Activated T-cell treated with anti-CD3 and anti-CD28 coated beads, Interleukin-2, amount 50 U/mL, for 72 hours (primary cell): Measurements from ENCODE around the gene KCNE4. TPM values are rescaled to one million over a fixed set of nuclear protein-coding genes. Genes with fewer than 3 reads are reported as not detected.

Source experiments
- ATAC-seq, 2 donors: fragments of 150-1000 bp; cut with Tn5 transposase; replicated peaks in 1 of 2; 2 replicates each; pipeline ENCODE4 v1.10.0; 2021; ENCODE audit warnings: moderate library complexity in 2 of 2, mild to moderate bottlenecking in 1 of 2
- DNase-seq, 2 donors: peaks; one replicate each; pipeline ENCODE4 v3.0.0; 2021 to 2022; ENCODE audit warnings: mixed read lengths in 1 of 2
- H3K27ac Mint-ChIP-seq: one replicate; pipeline ENCODE4 v1.8.0; 2022; ENCODE audit warnings: mild to moderate bottlenecking, moderate library complexity, mixed read lengths
- H3K27me3 Mint-ChIP-seq: one replicate; pipeline ENCODE4 v1.8.0; 2022; ENCODE audit warnings: low read depth, mixed read lengths
- H3K36me3 Mint-ChIP-seq, 2 donors: one replicate each; pipeline ENCODE4 v1.8.0; 2022; ENCODE audit warnings: mixed read lengths in 2 of 2, mild to moderate bottlenecking in 1 of 2; ENCODE audit not compliant: insufficient read depth in 2 of 2
- H3K4me1 Mint-ChIP-seq: one replicate; pipeline ENCODE4 v1.8.0; 2022; ENCODE audit warnings: low read depth, mixed read lengths
- H3K4me3 Mint-ChIP-seq, 2 donors: one replicate each; pipeline ENCODE4 v1.8.0; 2022; ENCODE audit warnings: mild to moderate bottlenecking in 2 of 2, mixed read lengths in 2 of 2, moderate library complexity in 2 of 2
- H3K9me3 Mint-ChIP-seq, 2 donors: one replicate each; pipeline ENCODE4 v1.8.0; 2022; ENCODE audit warnings: mixed read lengths in 2 of 2
- total RNA-seq, 2 donors: library from RNA; stranded (reverse); gene quantifications; one replicate each; pipeline ENCODE4 v1.2.3, GENCODE V29; 2022

The KCNE4 gene
- total RNA-seq, 2 donors from 2014 or later, result not detected

GRCh38 chr2:223027442-223027841 is 24.5 kb upstream of the KCNE4 start:
- ATAC-seq (no peak), DNase-seq (no peak)
- Mint-ChIP-seq H3K4me3 (no peak overlapping the region), H3K36me3 (no peaks in the 10 kb centered on the region), H3K9me3 (peaks cover 5 to 9% of the 10 kb centered on the region in 2 donors), H3K27ac (no peak overlapping the region), H3K27me3 (no peaks in the 10 kb centered on the region), H3K4me1 (no peaks in the 10 kb centered on the region)

- H3K4me3 Mint-ChIP-seq, result no peak overlapping the region
- ATAC-seq (no peak), DNase-seq (no peak)
- no peaks in the 10 kb centered on the region for H3K4me1 Mint-ChIP-seq
- H3K27ac Mint-ChIP-seq, result no peak overlapping the region
- H3K27me3 Mint-ChIP-seq, result no peaks in the 10 kb centered on the region
- H3K9me3 Mint-ChIP-seq, result peaks cover 5 to 11% of the 10 kb centered on the region in 2 donors
- H3K36me3 Mint-ChIP-seq, result no peaks in the 10 kb centered on the region
Measured at GRCh38 chr2:223029287-223029686, 22.7 kb upstream of the KCNE4 start.

GRCh38 chr2:223032187-223033142 is 19.5 kb upstream of the KCNE4 start:
- no peak overlapping the region for H3K4me3 Mint-ChIP-seq
- no peaks in the 10 kb centered on the region for H3K36me3 Mint-ChIP-seq
- H3K27ac Mint-ChIP-seq, result no peak overlapping the region
- no peaks in the 10 kb centered on the region for H3K4me1 Mint-ChIP-seq
- peaks cover 5 to 8% of the 10 kb centered on the region in 2 donors for H3K9me3 Mint-ChIP-seq
- no peaks in the 10 kb centered on the region for H3K27me3 Mint-ChIP-seq
- DNase-seq (no peak), ATAC-seq (no peak)

- H3K27ac Mint-ChIP-seq, result no peak overlapping the region
- ATAC-seq, result no peak
- H3K4me3 Mint-ChIP-seq, result no peak overlapping the region
- no peaks in the 10 kb centered on the region for H3K27me3 Mint-ChIP-seq
- H3K4me1 Mint-ChIP-seq, result no peaks in the 10 kb centered on the region
- no peaks in the 10 kb centered on the region for H3K36me3 Mint-ChIP-seq
- DNase-seq, result no peak
- H3K9me3 Mint-ChIP-seq, result peaks cover 5 to 8% of the 10 kb centered on the region in 2 donors
Measured at GRCh38 chr2:223034221-223034975, 17.6 kb upstream of the KCNE4 start.

- ATAC-seq (no peak), DNase-seq (no peak)
- Mint-ChIP-seq H3K4me3 (no peak overlapping the region), H3K9me3 (peaks cover 4 to 7% of the 10 kb centered on the region in 2 donors), H3K36me3 (no peaks in the 10 kb centered on the region), H3K4me1 (no peaks in the 10 kb centered on the region), H3K27ac (no peak overlapping the region), H3K27me3 (no peaks in the 10 kb centered on the region)
Measured at GRCh38 chr2:223036790-223037444, 15.1 kb upstream of the KCNE4 start.

GRCh38 chr2:223037445-223037800 is 14.6 kb upstream of the KCNE4 start:
- peaks cover 0 to 2% of the 10 kb centered on the region in 2 donors for H3K9me3 Mint-ChIP-seq
- H3K4me3 Mint-ChIP-seq, result no peak overlapping the region
- no peak for DNase-seq
- no peaks in the 10 kb centered on the region for H3K27me3 Mint-ChIP-seq
- H3K27ac Mint-ChIP-seq, result no peak overlapping the region
- no peaks in the 10 kb centered on the region for H3K4me1 Mint-ChIP-seq
- H3K36me3 Mint-ChIP-seq, result no peaks in the 10 kb centered on the region
- no peak for ATAC-seq

GRCh38 chr2:223039618-223040017 is 12.4 kb upstream of the KCNE4 start:
- Mint-ChIP-seq H3K4me3 (no peak overlapping the region), H3K36me3 (no peaks in the 10 kb centered on the region), H3K27ac (no peak overlapping the region), H3K27me3 (no peaks in the 10 kb centered on the region), H3K9me3 (no peaks in the 10 kb centered on the region), H3K4me1 (no peaks in the 10 kb centered on the region)
- DNase-seq, result no peak
- no peak for ATAC-seq

- Mint-ChIP-seq H3K36me3 (no peaks in the 10 kb centered on the region), H3K27me3 (no peaks in the 10 kb centered on the region), H3K4me1 (no peaks in the 10 kb centered on the region), H3K27ac (no peak overlapping the region), H3K4me3 (no peak overlapping the region), H3K9me3 (no peaks in the 10 kb centered on the region)
- DNase-seq (no peak), ATAC-seq (no peak)
Measured at GRCh38 chr2:223040527-223040926, 11.5 kb upstream of the KCNE4 start.

- no peak for ATAC-seq
- H3K4me1 Mint-ChIP-seq, result no peaks in the 10 kb centered on the region
- no peak overlapping the region for H3K4me3 Mint-ChIP-seq
- H3K27ac Mint-ChIP-seq, result no peak overlapping the region
- H3K36me3 Mint-ChIP-seq, result no peaks in the 10 kb centered on the region
- no peaks in the 10 kb centered on the region for H3K9me3 Mint-ChIP-seq
- DNase-seq, result no peak
- H3K27me3 Mint-ChIP-seq, result no peaks in the 10 kb centered on the region
Measured at GRCh38 chr2:223041527-223042109, 10.4 kb upstream of the KCNE4 start.

- H3K9me3 Mint-ChIP-seq, result no peaks in the 10 kb centered on the region
- ATAC-seq (no peak), DNase-seq (no peak)
- no peaks in the 10 kb centered on the region for H3K4me1 Mint-ChIP-seq
- H3K4me3 Mint-ChIP-seq, result no peak overlapping the region
- H3K36me3 Mint-ChIP-seq, result no peaks in the 10 kb centered on the region
- no peaks in the 10 kb centered on the region for H3K27me3 Mint-ChIP-seq
- no peak overlapping the region for H3K27ac Mint-ChIP-seq
Measured at GRCh38 chr2:223042284-223042683, 9.7 kb upstream of the KCNE4 start.

GRCh38 chr2:223042704-223043118 is 9.3 kb upstream of the KCNE4 start:
- no peak overlapping the region for H3K4me3 Mint-ChIP-seq
- no peaks in the 10 kb centered on the region for H3K9me3 Mint-ChIP-seq
- no peak overlapping the region for H3K27ac Mint-ChIP-seq
- H3K4me1 Mint-ChIP-seq, result no peaks in the 10 kb centered on the region
- DNase-seq (no peak), ATAC-seq (no peak)
- no peaks in the 10 kb centered on the region for H3K27me3 Mint-ChIP-seq
- H3K36me3 Mint-ChIP-seq, result no peaks in the 10 kb centered on the region

- Mint-ChIP-seq H3K27me3 (no peaks in the 10 kb centered on the region), H3K36me3 (no peaks in the 10 kb centered on the region), H3K9me3 (no peaks in the 10 kb centered on the region), H3K4me1 (no peaks in the 10 kb centered on the region), H3K27ac (no peak overlapping the region), H3K4me3 (no peak overlapping the region)
- ATAC-seq (no peak), DNase-seq (no peak)
Measured at GRCh38 chr2:223043164-223043941, 8.6 kb upstream of the KCNE4 start.
